Measurements from ENCODE around the gene GNPTAB. TPM values are rescaled to one million over a fixed set of nuclear protein-coding genes. Genes with fewer than 3 reads are reported as not detected.

The GNPTAB gene
- total and polyA plus RNA-seq, 2 of the 13 experiments (the other 11 are each of a cell fraction or from before 2014, with no cell fraction given): 13.6 to 19.4 TPM

- TF ChIP-seq SMAD9 (CRISPR knock-in tag; IDR thresholded peaks at IDR 0.05) (no peak), U2AF1 (optimal IDR thresholded peaks at IDR 0.05; ENCODE audit: low read depth, low read length) (no peak), ZNF121 (CRISPR knock-in tag; IDR thresholded peaks at IDR 0.05) (0 out of 2 replicates have a peak, but pooled peaks have one; percentile 3), NFYC (CRISPR knock-in tag; IDR thresholded peaks at IDR 0.05) (no peak), TEAD3 (CRISPR knock-in tag; optimal IDR thresholded peaks at IDR 0.05; ENCODE audit: borderline replicate concordance) (peak; percentile 41), JUN (CRISPR knock-in tag; IDR thresholded peaks at IDR 0.05) (no peak), NFE2L2 (IDR thresholded peaks at IDR 0.05; ENCODE audit: low read length) (no peak), TEAD2 (CRISPR knock-in tag; IDR thresholded peaks at IDR 0.05) (no peak), GMEB1 (CRISPR knock-in tag; IDR thresholded peaks at IDR 0.05; ENCODE audit: borderline replicate concordance) (peak; percentile 7; the same call in 1 of the 2 replicates), CBX1 (IDR thresholded peaks at IDR 0.05; ENCODE audit: low read depth) (no peak), RFXAP (CRISPR knock-in tag; IDR thresholded peaks at IDR 0.05; ENCODE audit: borderline replicate concordance) (no peak), HOXD1 (CRISPR knock-in tag; IDR thresholded peaks at IDR 0.05) (0 out of 2 replicates have a peak, but pooled peaks have one; percentile 38), ZNF670 (CRISPR knock-in tag; IDR thresholded peaks at IDR 0.05; ENCODE audit: borderline replicate concordance) (no peak), HNF1A (IDR thresholded peaks at IDR 0.05; ENCODE audit: low read depth) (0 out of 2 replicates have a peak, but pooled peaks have one; percentile 18), HNF1A (CRISPR knock-in tag; IDR thresholded peaks at IDR 0.05; ENCODE audit: borderline replicate concordance) (no peak), IRF2 (CRISPR knock-in tag; IDR thresholded peaks at IDR 0.05) (no peak; the same call in 1 of the 2 replicates), TBX3 (IDR thresholded peaks at IDR 0.05; ENCODE audit: borderline replicate concordance) (no peak), SIN3A (IDR thresholded peaks at IDR 0.05; ENCODE audit: borderline replicate concordance, low read depth, low read length) (peak; percentile 95), ZNF816 (CRISPR knock-in tag; IDR thresholded peaks at IDR 0.05; ENCODE audit: borderline replicate concordance) (0 out of 2 replicates have a peak, but pooled peaks have one; percentile 47), CREB3 (CRISPR knock-in tag; IDR thresholded peaks at IDR 0.05) (no peak; the same call in 1 of the 2 replicates), HOXA9 (CRISPR knock-in tag; IDR thresholded peaks at IDR 0.05; ENCODE audit: borderline replicate concordance) (no peak), MXD4 (CRISPR knock-in tag; IDR thresholded peaks at IDR 0.05) (peak; percentile 91; the same call in 1 of the 2 replicates), FOXO1 (CRISPR knock-in tag; IDR thresholded peaks at IDR 0.05) (peak; percentile 93), ZNF260 (CRISPR knock-in tag; IDR thresholded peaks at IDR 0.05; ENCODE audit: borderline replicate concordance, low read depth) (no peak)
Observed at GRCh38 chr12:101696251-101697196, 134.2 kb downstream of the GNPTAB start (continued).
